SU-DHL-6 (cell line): ENCODE results near the gene GMEB2.

Experiments
- EZH2phosphoT487 ChIP-seq: fragments of 200-600 bp; sonication (generic), shearing (Covaris generic); conservative IDR thresholded peaks from 2 replicates; pipeline ENCODE4 v1.6.1; 2018; ENCODE audit warnings: mild to moderate bottlenecking, antibody characterized with exemption, low read length, moderate library complexity, mixed read lengths
- TF ChIP-seq, protein P1 (sequence below): fragments of 200-600 bp; sonication (generic); IDR thresholded peaks from one replicate; pipeline ENCODE4 v1.5.1; 2017; ENCODE audit warnings: antibody characterized with exemption, mild to moderate bottlenecking, low read length, moderate library complexity; ENCODE audit not compliant: insufficient read depth, poor library complexity, severe bottlenecking

DNA sequence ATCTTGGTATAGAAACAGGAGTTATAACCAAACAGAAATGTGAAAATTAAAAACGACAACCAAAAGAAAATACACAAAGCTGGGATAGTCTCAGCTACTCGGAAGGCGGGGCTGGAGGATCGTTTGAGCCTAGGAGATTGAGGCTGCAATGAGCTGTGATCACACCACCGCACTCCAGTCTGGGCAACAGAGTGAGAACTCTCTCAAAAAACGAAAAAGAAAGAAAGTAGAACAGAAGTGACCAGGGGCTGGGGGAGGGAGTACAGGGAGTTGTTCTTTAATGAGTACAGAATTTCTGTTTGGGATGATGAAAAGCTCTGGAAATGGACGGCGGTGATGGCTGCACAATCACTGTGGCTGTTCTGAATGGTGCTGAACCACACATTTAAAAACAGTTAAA is 5.9 kb downstream of the GMEB2 start:
- TF ChIP-seq, protein P1, sequence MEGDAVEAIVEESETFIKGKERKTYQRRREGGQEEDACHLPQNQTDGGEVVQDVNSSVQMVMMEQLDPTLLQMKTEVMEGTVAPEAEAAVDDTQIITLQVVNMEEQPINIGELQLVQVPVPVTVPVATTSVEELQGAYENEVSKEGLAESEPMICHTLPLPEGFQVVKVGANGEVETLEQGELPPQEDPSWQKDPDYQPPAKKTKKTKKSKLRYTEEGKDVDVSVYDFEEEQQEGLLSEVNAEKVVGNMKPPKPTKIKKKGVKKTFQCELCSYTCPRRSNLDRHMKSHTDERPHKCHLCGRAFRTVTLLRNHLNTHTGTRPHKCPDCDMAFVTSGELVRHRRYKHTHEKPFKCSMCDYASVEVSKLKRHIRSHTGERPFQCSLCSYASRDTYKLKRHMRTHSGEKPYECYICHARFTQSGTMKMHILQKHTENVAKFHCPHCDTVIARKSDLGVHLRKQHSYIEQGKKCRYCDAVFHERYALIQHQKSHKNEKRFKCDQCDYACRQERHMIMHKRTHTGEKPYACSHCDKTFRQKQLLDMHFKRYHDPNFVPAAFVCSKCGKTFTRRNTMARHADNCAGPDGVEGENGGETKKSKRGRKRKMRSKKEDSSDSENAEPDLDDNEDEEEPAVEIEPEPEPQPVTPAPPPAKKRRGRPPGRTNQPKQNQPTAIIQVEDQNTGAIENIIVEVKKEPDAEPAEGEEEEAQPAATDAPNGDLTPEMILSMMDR: no peak
- TF ChIP-seq EZH2phosphoT487: no peak
